Stimulated activated CD8-positive, alpha-beta memory T cell treated with anti-CD3 and anti-CD28 coated beads, Interleukin-2, amount 100 ng/mL, for 48 hours (primary cell): ENCODE measurements around the gene KIAA0825.

ENCODE experiments used
- DNase-seq, 2 donors: peaks; one replicate each; pipeline ENCODE4 v3.0.0-alpha.2; 2020; ENCODE audit warnings: low read depth in 2 of 2

KIAA0825 gene

GRCh38 chr5:94309141-94309540 is 309.3 kb downstream of the KIAA0825 start:
- no peak for DNase-seq

GRCh38 chr5:94308442-94308841 is 310.0 kb downstream of the KIAA0825 start:
- no peak for DNase-seq

- no peak for DNase-seq
Measured at GRCh38 chr5:94304146-94304545, 314.3 kb downstream of the KIAA0825 start.

- DNase-seq: no peak
Measured at GRCh38 chr5:94288937-94289336, 329.5 kb downstream of the KIAA0825 start.

DNA sequence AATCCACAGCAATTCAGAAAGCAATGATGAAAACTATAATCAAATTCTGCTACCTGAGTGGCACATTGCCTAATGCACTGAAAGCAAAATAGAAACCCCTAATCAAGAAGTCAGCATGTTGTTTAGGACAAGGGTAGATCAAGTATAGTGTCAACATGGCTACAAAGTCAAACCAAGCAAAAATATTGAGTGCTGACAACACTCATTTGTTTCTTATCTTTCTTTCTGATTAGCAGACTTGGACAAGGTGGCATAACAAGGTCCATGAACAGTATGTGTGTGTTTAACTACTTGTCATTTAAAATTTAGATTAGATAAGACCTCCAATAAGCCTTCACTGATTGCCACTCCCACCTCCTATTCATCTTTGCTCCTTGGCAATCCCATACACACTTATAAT is 332.4 kb downstream of the KIAA0825 start:
- DNase-seq: no peak

DNA sequence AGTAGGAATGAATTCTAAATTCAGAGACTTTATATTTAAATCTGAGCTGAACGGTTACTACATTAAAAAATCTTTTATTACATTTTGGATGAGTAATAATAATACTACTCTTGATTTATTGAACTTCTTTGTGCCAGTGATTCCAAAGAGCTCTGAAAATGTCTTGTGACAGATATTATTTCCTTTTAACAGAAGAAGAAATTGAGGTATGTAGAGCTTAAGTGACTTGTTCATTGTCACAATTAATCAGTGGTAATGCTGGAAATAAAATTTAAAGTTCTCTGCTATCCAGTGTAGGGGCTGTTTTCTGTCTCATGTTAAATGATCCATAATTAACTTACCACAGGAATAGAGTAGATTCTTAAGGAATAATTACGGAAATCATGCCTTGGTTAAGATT is 335.3 kb downstream of the KIAA0825 start:
- DNase-seq: no peak

DNA sequence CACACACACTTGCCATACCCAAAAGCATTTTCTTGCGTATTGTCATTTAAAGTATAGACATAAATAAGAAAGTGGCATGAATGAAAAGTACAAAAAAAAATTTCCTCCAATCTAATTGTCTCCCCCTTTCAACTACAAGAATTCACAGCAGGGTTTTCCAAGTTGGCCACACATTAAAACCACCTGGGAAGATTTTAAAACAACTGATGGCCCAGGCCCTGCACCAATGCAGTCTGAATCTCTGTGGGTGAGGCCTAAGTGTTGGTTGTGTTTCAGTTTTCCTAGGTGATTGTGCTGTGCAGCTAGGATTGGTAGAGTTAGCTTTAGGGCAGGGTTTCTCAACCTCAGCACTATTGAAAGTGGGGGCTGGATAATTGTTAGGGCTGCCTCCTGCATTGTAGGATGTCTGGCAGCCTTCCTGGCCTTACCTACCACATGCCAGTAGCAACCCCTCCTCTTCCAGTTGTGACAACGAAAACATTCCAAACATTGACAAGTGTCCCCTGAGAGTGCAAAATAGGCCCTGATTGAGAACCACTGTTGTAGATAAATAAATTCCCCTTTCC is 337.1 kb downstream of the KIAA0825 start:
- no peak for DNase-seq

DNA sequence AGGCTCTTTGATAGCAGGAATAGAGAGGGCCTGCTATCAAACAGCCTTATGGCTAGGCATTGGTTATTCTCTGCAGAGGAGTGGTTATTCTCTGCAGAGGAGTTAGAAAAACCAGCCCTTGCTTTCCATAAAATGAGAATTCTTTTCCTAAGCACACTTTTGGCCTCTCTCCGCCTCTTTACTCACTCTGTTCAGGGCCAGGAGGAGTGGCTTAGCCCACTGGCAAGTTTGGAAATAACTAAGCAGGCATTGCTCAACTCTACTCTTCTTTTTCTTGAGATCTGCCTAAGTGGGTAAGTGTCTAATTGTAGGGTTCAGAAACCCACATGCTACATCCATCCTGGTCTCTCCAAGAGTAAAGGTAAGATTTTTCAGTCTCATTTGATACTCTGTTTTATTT is 341.7 kb downstream of the KIAA0825 start:
- DNase-seq: no peak

- DNase-seq: no peak
Measured at GRCh38 chr5:94276048-94276447, 342.4 kb downstream of the KIAA0825 start.

DNA sequence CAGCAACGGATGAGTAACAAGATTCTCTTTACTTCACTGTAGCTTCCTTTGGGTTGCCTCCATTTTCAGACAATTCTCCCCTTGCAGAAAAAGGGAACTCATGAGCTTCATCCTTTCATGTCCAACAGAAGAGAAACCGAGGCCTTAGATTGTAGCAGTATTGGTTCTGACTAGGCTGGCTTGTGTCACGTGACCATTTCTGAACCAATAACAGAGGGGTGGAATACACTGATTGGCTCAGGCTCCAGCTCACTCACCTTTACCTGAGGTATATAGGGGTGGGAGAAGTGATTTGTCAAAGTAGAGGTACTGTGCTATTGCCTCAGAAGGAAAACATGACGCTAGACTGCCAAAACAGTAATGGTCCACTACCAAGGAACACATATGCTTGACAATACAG is 343.7 kb downstream of the KIAA0825 start:
- DNase-seq: no peak

- DNase-seq: no peak
Measured at GRCh38 chr5:94268226-94268625, 350.2 kb downstream of the KIAA0825 start.

DNA sequence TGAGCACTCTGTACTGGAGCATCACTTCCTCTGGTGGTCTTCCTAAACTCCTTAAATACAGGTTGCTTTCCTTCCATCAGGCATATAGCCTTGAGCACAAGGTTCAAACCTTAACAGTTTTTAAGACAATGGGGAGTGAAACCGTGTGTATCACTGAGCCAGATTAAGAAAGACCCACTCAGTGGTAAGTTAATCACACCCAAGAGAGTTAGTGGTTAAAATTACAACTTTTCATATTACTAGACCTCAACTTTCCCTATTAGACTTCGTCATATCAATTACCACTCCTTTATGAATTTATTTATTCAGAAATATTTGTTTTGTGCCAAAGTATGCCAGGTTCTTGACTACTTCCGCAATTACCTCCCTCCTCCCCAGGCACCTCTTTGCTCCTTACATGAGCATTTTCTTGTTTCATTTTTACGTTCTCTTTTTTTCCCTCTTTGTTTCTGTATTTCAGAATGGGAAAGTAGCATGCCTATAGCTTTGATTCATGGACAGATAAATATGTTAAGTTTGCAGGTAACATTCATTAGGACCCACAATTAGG is 351.0 kb downstream of the KIAA0825 start:
- no peak for DNase-seq

GRCh38 chr5:94266170-94266569 is 352.2 kb downstream of the KIAA0825 start:
- DNase-seq: no peak

DNA sequence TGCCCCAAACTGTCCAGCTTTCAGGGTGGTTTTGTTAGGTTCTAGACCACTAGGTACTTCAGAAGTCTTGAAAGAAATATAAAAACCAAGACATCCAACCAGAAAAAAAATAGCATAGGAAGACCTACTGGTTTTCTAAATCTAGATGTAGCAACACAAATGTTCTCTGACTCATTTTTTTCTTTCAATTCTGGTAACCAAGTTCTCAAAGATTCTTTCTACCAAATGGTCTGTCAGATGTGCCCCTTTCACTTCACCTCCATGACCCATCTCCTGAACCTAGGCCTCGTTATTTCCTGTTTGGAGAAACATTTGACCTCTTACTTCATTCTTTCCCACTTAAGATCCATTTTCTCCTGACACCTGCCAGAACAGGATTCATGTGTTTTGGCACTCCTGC is 355.3 kb downstream of the KIAA0825 start:
- DNase-seq: no peak

DNA sequence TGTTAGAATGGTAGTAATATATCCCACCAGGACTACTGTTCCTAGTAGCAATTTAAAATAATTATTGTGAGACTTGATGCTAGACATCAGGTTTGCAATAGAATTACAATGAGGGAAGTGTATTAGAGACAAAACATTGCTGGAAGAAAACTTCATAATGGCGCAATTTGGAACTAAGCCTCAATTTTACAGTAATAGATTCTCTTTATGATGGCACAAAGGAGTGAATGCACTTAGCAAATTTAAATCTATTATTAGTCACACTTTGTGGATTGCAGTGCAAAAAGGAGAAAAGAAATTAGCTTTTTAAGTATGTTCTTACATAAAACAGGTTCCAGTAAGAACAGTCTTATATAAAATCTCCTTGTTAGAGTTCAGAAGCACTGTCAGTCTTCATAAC is 358.3 kb downstream of the KIAA0825 start:
- DNase-seq: no peak

DNA sequence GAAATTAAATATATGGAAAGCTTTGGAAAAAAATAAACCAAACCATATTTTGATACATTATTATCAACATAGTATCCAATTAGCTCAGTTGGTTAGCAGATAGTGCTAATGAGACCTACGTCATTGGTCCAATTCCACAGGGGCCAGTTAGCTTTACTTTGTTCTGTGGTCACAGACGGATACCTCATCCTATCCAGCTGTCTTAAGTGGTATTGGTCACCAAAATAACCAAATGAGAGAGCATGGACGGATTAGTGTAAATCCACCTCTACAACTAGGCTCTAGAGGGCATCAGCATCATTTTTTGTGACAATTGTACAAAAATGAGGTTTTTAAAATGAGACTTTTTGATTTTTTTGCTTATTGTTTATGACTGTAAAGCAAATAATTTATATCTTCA is 364.2 kb downstream of the KIAA0825 start:
- no peak for DNase-seq

DNA sequence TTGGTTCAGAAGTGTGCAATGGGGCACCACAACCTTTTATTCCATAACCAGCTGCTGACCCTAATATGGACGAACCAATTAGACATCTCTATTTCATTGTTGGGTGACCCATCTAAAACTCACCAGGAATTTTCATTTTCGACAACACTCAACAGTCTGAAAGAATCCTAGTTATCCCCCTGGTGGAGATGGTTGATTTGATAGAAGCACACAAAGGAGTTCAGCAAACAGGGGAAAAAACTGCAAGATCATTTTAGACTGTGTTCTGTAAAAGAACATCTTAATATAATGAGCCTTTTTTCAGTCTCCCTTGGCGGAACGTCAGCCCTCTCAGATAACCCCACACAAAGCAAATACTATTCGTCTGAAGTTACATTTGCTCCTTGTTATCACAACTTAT is 367.4 kb downstream of the KIAA0825 start:
- no peak for DNase-seq

DNA sequence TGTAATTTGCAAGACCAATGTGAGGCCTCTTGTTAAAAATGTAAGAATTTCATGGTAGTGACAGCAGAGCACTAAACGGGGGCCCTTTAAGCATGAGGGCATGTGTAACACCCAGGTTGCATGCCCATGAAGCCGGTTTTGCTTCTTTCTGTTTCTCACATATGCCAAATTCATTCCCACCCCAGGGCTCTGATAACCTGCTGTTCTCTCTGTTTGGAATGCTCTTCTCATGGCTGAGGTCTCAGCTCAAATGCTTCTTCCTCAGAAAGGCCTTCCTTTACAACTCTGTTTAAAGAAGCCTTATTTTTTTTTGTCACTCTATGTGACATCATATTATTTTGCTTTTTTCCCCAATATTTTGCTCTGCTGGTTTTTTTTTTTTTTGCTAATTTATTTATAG is 369.0 kb downstream of the KIAA0825 start:
- DNase-seq: no peak

- DNase-seq: no peak
Measured at GRCh38 chr5:94248175-94248875, 370.1 kb downstream of the KIAA0825 start.

DNA sequence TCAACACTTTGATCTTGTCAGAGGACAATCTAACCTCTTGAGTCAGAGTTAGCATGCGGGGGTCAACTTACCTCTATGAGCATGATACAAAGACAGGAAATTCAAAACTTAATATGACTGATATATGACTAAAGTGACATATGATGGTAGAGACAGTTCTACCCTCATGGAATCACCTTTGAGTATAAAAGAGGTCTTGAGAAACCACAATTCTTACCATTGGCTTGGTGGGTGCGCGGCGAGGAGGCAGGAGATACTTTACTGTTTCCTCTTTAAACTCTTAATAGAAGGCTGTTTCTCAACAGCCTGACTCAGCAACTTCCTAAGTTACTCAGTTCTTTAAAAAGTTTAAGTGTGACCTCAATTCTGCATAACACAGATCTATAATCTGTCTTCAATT is 372.8 kb downstream of the KIAA0825 start:
- no peak for DNase-seq

DNA sequence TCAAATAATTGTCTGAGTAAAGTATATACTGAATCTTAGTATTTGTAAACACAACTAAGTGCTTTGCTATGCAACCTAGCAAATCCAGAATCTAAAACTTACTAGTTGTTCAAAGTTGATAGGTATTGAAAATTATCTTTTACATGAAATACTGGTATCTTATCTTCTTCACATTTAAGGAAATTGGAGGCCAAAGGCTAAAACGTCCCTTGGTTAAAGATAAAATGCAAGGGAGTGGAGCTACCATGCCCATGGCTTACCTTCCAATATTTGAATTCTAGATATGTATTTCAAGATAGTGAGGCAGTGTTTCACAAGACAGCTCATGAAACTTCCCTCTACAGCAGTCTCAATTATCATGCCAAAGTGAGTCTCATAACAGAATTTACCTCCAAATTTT is 373.5 kb downstream of the KIAA0825 start:
- no peak for DNase-seq

DNA sequence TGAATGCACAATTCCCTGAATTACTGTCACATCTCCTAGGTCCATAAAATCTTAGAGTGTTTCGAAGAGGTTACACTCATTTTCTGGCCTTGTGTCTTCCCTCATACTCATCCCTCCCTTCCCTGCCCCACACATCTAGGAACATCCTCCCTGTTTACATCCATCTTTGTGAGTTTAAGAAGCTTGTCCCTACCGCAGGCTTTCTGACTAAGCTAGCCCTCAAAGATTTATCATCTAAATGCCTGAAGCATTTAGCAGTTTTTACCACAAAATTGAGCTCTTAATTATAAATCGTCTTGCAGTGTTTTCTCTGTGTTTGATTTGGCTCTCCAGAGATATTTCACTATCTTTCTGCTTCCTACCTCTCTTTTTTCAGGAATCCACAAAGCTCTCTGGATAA is 374.8 kb downstream of the KIAA0825 start:
- no peak for DNase-seq

GRCh38 chr5:94240993-94241651 is 377.3 kb downstream of the KIAA0825 start:
- DNase-seq: no peak
